HUES48 (cell line): ENCODE data around the gene DCTN3.

Experiments used
- H3K27ac ChIP-seq: one replicate; pipeline ENCODE4 v1.7.0; 2013; ENCODE audit warnings: low read depth, low read length, inconsistent platforms
- H3K27me3 ChIP-seq: 2 replicates; pipeline ENCODE4 v1.6.1; 2013; ENCODE audit warnings: mild to moderate bottlenecking, low read length; ENCODE audit not compliant: control insufficient read depth, insufficient read depth
- H3K36me3 ChIP-seq: 2 replicates; pipeline ENCODE4 v1.6.1; 2013; ENCODE audit warnings: low read length; ENCODE audit not compliant: control insufficient read depth, insufficient read depth
- H3K4me1 ChIP-seq: 2 replicates; pipeline ENCODE4 v1.6.1; 2013; ENCODE audit warnings: mild to moderate bottlenecking, low read length; ENCODE audit not compliant: control insufficient read depth, insufficient read depth
- H3K4me3 ChIP-seq: 2 replicates; pipeline ENCODE4 v1.5.1; 2013; ENCODE audit warnings: mild to moderate bottlenecking, low read depth, low read length
- H3K9ac ChIP-seq: 2 replicates; pipeline ENCODE4 v1.6.1; 2013; ENCODE audit warnings: mild to moderate bottlenecking, low read depth, low read length, moderate library complexity
- H3K9me3 ChIP-seq: 2 replicates; pipeline ENCODE4 v1.6.1; 2013; ENCODE audit warnings: low read length; ENCODE audit not compliant: control insufficient read depth, insufficient read depth

DCTN3 gene

DNA sequence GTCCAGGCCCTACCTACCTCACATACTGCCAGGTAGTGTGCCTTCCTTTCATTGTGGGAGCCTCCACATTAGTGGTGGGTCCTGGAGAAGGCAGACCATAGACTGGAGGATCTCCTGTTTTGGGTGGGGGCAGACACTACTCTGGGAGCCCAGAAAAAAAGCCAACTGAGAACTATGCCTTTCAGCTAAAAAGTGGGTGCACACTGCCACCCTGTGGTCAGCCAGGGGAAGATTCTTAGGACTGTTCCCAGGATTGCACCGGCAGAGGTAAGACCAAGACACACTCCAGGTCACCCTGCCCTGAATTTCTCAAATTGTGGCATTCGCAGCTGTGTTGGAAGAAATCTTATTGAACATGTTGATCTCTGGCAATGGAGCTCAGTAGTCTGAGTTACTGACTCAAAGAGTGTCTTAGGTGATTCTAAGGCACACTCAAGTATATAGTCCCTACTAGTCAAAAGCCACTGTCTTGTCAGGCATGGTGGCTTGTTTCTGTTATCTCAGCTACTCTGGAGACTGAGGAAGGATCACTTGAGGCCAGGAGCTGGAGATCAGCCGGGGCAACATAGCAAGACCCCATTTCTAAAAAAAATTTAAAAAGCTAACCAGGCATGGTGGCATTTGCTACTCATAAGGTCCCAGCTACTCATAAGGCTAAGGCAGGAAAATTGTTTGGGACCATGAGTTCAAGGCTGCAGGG lies 13.7 kb upstream of the DCTN3 start:
- Histone ChIP-seq H3K27ac (no peak overlapping the region), H3K9me3 (no peaks in the 10 kb centered on the region), H3K27me3 (peaks cover 48% of the 10 kb centered on the region), H3K36me3 (peaks cover 11% of the 10 kb centered on the region), H3K4me3 (no peak overlapping the region), H3K4me1 (peaks cover 8% of the 10 kb centered on the region), H3K9ac (no peak overlapping the region)

DNA sequence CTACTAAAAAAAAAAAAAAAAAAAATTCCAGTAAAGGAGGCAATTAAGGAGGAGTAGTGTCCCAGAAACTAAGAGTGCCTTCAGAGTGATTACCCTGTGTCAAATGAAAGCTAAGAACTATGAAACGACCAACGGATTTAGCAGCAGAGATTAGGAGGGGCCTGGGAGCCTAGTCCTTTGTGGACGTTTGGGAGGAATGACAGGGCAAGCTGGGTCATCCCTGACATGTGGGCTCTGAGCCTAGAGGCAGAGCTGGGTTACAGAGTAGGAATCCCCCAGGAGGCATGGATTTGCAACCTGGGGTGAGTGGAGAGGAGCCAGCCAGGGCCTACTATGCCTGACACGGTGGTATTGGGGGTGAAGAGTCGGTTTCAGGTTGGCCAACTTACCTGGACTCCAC lies 12.9 kb upstream of the DCTN3 start:
- H3K27me3 ChIP-seq: peaks cover 57% of the 10 kb centered on the region
- peaks cover 8% of the 10 kb centered on the region for H3K4me1 ChIP-seq
- H3K9ac ChIP-seq: no peak overlapping the region
- H3K36me3 ChIP-seq: peaks cover 11% of the 10 kb centered on the region
- H3K4me3 ChIP-seq: no peak overlapping the region
- no peak overlapping the region for H3K27ac ChIP-seq
- no peaks in the 10 kb centered on the region for H3K9me3 ChIP-seq

DNA sequence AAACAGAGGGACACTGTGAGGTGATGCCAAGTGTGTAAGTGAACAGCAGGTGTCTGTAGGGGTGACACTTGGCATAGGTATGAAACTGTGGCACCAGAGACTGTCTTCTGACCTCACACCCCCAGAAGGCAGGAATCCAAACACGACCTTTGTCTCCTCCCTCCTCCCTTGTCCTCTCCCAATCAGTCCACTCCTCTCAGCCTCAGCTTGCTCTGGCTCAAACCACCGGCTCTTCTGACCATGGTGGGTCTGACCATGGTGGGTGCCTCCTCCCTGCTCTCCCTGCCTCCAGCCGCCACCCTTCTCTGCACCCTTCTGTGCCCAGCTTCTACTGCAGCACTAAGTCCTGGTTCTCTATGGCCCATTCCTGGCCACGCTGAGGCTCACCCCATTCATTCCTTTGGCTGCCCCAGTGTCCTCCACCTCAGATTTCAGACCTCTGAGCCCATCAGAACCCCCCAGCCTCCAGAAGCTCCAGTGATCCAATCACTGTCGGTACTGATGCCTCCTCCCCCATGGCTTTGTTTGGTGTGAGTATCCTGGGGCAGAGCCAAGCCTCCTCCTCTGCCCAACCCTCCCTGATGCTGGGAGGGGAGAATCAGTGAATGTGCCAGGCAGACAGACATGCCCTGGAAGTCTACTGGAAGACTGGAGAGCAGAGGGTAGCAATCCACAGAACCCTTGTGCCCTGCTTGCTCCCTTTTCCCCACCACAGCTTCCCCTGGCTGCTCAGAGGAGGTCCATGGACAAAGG lies 10.3 kb upstream of the DCTN3 start:
- Histone ChIP-seq H3K36me3 (peaks cover 8% of the 10 kb centered on the region), H3K27me3 (peaks cover 74% of the 10 kb centered on the region), H3K4me1 (0 out of 2 replicates have a peak, but pooled peaks cover 3% of the 10 kb centered on the region), H3K9me3 (no peaks in the 10 kb centered on the region), H3K4me3 (no peak overlapping the region), H3K27ac (no peak overlapping the region), H3K9ac (no peak overlapping the region)

DNA sequence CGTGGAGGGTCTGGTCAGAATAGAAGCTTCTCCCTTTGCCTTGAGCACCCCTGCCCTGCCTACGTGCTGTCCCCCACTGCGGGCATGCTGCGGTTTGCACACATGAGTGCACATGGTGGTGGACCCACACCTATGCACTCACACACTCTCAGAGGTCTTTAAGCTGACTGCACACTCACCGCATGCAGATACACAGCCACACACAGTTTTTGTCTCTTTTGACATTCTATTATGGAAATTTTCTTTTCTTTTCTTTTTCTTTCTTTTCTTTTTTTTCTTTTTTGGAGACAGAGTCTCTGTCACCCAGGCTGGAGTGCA lies 9.2 kb upstream of the DCTN3 start:
- no peaks in the 10 kb centered on the region for H3K36me3 ChIP-seq
- peaks cover 85% of the 10 kb centered on the region for H3K27me3 ChIP-seq
- peaks cover 3% of the 10 kb centered on the region; the same call in 1 of the 2 replicates for H3K4me1 ChIP-seq
- H3K27ac ChIP-seq: no peak overlapping the region
- peak overlapping the region; percentile 61 for H3K4me3 ChIP-seq
- H3K9me3 ChIP-seq: no peaks in the 10 kb centered on the region
- no peak overlapping the region for H3K9ac ChIP-seq

DNA sequence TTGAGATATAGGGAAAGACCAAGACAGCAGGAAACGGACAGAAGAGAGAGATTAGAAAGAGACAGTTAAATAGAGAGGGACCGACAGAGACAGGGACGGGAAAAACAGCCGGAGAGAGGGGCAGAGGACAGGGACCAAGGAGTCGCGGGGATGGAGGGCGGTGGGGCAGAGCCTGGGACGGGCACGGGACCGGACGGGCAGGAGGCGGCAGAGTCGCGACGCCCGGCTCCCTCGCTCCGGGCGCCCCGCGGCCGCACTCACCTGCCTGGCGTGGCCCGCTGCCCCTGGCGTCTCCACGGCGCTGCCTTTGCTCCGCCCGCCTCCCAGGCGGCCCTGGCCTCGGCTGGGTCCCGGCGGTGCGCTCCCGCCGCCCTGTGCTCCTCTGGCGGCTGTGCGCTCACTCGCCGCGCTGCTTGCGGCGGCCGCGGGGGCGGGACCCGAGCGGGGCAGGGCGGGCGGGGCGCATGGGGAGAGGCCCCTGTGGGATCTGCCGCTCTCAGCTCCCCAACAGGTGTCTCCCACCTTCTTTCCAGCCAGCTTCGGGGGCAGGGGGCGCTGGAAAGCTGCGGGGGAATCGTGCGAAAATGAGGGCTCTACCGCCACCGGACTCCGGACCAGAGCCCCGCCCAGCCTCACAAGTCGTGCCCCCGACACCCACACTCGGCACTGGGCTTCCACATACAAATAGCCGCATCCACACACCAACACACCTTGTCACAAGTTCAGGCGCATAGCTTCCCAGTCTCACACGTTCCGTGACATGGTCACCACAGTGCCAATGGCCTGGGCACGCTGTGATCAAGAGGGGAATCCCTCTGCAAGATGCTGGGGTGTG lies 8.6 kb upstream of the DCTN3 start, which contains the start of gene ARID3C:
TSS of gene ARID3C (minus strand) at position 411 of the 835 bp plus-strand sequence. CDS start 1,052 bp downstream, outside the sequence.
- peaks cover 3% of the 10 kb centered on the region; the same call in 1 of the 2 replicates for H3K4me1 ChIP-seq
- H3K36me3 ChIP-seq: no peaks in the 10 kb centered on the region
- no peak within 1 kb of the TSS for H3K9ac ChIP-seq
- peaks cover 91% of the 10 kb centered on the region for H3K27me3 ChIP-seq
- peak within 1 kb of the TSS; percentile 61 for H3K4me3 ChIP-seq
- no peak within 1 kb of the TSS for H3K27ac ChIP-seq
- H3K9me3 ChIP-seq: no peaks in the 10 kb centered on the region

DNA sequence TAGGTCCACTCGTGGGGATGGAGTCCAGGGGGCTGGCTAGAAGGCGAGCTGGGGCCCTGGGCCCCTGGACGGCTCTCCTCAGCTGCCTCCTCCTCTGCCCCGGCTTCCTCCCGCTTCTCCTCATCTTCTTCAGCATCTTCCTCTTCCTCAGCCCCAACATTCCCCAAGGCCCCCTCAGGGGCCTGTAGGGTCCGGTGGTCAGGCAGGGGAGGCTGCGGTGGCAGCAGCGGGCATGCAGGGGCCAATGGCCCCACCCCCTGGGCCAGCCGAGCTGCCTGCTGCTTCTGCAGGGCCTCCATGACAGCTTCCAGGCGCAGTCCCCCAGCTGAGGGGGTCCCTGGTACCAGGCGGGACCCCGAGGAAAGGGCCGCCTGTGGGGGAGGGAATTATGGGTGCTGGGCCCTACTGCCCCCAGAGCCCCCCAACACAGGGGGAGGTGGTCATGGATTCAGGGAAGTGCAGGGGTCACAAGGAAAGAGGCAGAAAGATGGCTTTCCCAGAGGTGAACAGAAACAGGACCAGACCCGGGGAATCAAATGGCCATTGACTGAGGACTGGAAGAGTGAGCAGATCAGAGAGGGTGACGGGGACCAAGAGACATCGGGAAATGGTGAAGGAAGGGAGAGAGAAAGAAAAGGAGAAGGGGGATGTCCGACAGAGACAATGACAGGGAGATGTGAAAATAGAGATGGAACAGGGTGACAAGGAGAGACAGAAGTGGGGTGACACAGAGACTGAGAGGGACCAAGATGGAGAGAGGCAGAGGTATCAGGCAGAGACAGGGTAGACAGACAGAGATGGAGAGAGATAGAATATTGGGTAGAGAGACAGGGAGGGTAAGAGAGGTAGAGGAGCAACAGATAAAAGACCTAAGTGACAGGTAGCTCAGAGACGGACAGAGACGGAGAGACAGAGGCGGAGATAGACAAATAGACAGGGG lies 7.7 kb upstream of the DCTN3 start:
- Histone ChIP-seq H3K9ac (no peak overlapping the region), H3K4me1 (peaks cover 3% of the 10 kb centered on the region; the same call in 1 of the 2 replicates), H3K36me3 (no peaks in the 10 kb centered on the region), H3K27me3 (peaks cover 99% of the 10 kb centered on the region), H3K4me3 (peak overlapping the region; percentile 61; the same call in 1 of the 2 replicates), H3K9me3 (no peaks in the 10 kb centered on the region), H3K27ac (no peak overlapping the region)

DNA sequence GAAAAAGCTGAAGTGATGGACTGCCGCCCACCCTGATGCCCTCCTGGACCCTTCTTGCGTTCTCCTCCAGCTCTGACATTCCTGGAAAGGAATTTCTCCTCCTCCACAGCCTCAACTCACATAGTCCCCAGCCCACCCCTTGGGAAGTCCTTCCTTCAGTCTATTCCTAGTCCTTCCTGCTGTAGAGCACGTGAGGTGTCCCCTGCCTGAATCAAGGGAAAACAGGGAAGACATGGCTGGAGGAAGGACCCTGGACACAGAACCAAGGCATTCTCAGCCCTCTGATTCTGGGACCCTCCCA lies 4.8 kb upstream of the DCTN3 start:
- Histone ChIP-seq H3K27ac (no peak overlapping the region), H3K36me3 (no peaks in the 10 kb centered on the region), H3K27me3 (peaks cover 81% of the 10 kb centered on the region), H3K9me3 (no peaks in the 10 kb centered on the region), H3K4me3 (no peak overlapping the region), H3K9ac (no peak overlapping the region), H3K4me1 (peaks cover 3% of the 10 kb centered on the region; the same call in 1 of the 2 replicates)

DNA sequence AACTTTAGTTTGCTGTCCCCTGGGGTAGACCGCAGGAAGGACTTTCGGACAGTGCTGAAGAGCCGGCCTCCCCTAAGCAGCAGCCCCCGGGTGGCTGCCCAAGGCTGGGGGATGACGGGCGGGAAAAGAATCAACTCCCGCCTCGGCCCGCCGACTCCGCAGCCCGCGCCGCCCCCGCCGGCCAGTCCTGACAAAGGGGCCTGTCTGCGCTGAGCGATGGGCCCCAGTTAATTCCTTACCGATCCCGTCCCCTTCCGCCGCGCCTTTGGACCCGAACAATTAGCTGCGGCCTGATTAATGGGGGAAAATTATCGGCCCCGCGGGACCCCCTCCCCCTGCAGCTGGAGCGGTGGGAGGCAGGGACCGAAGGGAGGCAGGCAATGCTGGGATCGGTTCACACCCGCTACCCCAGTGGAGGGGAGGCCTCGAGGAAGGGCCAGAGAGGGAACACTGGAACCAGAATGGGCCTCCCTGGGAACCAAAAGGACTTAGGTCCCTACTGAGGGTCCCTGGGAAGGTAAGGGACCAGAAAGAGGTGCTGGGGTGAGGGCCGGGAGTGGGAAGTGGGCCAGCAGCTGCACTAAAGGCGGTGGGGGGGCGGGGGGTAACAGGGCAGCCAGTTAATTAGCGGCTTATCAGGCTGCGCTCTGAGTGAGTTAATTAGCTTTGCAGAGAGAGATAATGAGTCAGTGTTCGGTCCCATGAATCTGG lies 4.3 kb upstream of the DCTN3 start:
- Histone ChIP-seq H3K4me1 (peaks cover 3% of the 10 kb centered on the region; the same call in 1 of the 2 replicates), H3K4me3 (peak overlapping the region; percentile 38), H3K9ac (no peak overlapping the region), H3K9me3 (no peaks in the 10 kb centered on the region), H3K27ac (no peak overlapping the region), H3K36me3 (no peaks in the 10 kb centered on the region), H3K27me3 (peaks cover 76% of the 10 kb centered on the region)

DNA sequence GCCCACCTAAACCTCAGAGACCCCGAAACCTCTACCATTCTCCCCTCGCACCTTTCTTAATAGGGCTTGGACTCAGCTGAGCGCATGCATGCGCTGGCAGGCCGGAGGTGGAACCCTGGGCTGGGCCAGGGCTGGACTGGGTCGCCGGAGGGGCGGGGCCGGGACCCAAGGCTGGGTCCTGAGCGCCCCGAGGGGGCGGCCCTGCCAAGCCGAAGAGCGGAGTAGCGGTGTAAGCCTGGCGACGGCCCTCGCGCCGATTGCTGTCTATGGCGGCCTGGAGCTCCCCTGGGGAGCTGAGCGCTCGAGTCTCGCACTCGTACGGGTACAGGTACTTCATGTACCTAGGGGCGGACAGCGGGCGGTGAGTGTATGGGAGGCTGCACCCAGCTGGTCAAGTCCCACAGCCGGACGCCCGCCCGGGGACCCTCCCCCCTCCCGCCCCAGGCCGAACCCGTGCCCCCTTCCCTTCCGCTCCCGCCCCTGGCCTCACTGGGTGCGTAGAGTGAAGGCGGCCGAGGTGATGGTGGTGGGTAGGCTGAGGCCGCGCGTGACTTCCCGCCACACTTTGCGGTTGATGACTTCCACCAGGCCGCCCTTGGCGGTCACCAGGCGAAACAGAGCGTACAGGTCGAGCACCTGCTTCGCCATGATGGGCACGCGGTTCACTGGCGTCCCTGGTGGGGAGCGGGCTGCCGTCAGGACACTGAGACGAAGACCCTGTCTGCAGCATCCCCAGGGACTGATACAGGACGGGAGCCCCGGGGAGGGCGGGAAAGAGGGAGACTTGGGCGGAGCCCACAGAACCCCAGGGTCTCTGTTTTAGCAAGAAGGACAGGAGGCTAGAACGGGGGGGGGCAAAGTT lies 3.3 kb upstream of the DCTN3 start:
- Histone ChIP-seq H3K27me3 (peaks cover 66% of the 10 kb centered on the region), H3K9ac (no peak overlapping the region), H3K4me3 (no peak overlapping the region), H3K4me1 (peaks cover 3% of the 10 kb centered on the region; the same call in 1 of the 2 replicates), H3K36me3 (no peaks in the 10 kb centered on the region), H3K9me3 (no peaks in the 10 kb centered on the region), H3K27ac (no peak overlapping the region)
